ENCODE results near the gene EDN1.
A peak's percentile ranks its signal among the peaks of the same experiment; 100 is the strongest.

The EDN1 gene

DNA sequence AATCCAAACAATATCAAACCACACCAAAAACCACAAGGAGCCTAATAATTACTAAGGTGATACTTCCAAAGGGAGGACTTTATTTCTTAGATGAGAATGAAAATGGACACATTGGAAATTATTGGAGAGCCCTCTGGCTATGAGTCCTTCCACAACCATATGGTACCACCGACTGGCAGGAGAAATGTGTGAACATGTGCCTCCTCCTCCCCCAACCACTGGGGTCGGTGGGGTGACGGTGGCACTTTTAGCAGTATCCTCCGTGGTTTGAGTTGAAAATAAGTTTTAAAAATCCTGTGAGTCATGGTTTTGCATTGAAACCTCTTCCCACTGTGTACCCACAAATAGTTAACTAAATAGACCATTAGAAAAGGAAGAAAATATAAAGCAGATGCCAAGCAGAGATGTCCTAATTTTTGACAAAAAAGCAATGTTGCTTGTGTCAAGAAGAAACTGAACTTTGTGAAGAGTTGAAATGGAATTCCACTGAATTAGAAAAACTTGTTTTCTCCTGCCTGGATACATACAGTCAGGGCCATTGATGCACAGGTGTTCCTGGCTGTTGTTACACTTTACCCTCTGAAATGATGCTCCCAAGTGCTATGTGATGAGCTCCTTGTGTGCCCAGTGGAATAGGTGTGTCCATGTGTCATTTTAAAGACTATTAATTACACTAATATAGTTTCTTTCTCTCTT, 3.2 kb downstream of the EDN1 start:
- no peak for DNase-seq (ENCODE audit: insufficient read length, low spot score)
- no peak for FAIRE-seq

GRCh38 chr6:12293931-12294807, 4.0 kb downstream of the EDN1 start:
- DNase-seq (ENCODE audit: insufficient read length, low spot score) (no peak), FAIRE-seq (no peak)

DNA sequence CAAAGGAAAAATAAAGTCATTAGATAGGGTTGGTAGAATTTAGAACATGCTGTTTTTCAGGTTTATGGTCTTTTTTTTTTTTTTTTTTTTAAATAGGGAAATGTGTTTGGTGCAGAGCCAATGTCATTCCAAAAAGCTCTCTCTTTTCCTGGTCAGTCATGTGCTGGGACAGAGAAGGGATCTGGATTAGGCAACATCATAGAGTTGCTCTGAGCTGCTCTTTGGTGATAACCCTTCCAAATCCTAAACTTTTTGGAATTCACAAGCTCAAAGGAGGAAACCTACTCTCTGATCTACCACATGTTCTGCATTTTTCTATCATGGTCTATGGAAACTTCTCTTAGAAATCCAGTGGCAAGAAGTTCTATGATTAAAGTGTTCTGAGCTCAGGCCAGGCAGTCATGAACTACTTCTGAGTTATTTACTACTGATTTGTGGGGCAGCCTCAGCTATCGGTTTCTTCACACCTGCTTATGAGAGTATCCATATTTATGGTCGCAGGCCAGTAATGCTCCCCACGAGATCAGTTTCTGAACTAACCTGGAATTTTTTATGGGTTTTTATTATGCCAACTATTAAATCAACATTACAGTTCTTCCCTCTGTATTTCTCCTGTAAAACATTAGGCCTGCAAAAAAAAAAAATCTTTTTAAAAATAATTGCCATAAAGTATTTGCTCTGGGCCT, 4.8 kb downstream of the EDN1 start:
- FAIRE-seq (no peak), DNase-seq (ENCODE audit: insufficient read length, low spot score) (no peak)

GRCh38 chr6:12295558-12296254, 5.5 kb downstream of the EDN1 start:
- FAIRE-seq (no peak), DNase-seq (ENCODE audit: insufficient read length, low spot score) (no peak)

GRCh38 chr6:12296255-12296573, 6.1 kb downstream of the EDN1 start:
- no peak for DNase-seq (ENCODE audit: insufficient read length, low spot score)
- FAIRE-seq: no peak

- no peak for DNase-seq (ENCODE audit: insufficient read length, low spot score)
- FAIRE-seq: no peak
These were observed 6.4 kb downstream of the EDN1 start for GRCh38 chr6:12296604-12297003.

DNA sequence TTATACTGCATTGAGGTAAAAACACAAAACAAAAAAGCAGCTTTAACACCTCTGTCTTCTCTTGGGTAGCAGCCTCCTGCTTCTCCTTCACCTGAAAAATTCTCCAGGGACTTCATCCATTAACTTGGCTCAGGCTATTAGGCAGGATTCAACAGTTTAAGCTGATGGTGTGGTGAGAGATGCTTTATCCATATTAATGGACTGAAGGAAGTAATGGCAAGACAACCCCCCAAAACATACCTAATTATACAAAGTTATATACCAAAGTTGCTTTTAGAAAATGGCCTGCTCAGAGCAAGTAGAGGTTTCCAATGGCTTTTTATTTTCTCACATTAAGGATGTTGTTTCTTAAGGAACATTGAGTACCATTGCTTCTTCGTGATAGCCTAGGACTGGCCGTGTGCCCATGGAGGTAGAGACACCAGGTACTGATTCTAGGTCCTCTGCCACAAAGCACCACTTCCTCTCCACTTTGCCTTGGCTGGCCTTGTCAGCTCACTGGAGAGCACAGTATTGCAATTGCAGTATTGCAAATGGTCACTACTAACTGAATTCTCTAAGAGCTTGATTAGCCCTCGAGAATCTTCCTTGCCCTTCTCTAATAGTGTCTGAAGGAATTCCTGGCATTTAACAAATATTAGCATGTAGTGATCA, 7.3 kb downstream of the EDN1 start:
- FAIRE-seq: no peak
- no peak for DNase-seq (ENCODE audit: insufficient read length, low spot score)

- no peak for FAIRE-seq
- DNase-seq (ENCODE audit: insufficient read length, low spot score): no peak
These were observed 8.1 kb downstream of the EDN1 start for GRCh38 chr6:12298017-12298978.

DNA sequence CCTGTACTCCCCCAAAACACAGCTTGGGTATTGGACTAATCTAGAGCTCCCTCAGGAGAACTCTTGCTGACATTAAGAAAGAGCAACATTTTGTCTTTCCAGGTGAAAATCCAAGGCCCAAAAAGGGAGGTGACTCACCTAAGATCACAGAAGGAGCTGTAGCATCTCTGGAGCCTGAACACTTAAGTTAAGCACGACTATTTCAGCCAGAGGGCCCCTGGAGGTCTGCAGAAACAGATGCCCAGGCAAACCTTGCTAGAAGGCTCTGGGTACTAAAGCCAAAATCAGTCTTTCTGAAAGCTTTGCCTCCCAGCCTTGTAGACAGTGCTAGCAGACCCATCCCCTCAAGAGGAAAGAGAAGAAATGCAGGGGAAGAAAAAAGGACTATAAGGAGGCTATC, 8.8 kb downstream of the EDN1 start:
- DNase-seq (ENCODE audit: insufficient read length, low spot score): no peak
- no peak for FAIRE-seq

DNA sequence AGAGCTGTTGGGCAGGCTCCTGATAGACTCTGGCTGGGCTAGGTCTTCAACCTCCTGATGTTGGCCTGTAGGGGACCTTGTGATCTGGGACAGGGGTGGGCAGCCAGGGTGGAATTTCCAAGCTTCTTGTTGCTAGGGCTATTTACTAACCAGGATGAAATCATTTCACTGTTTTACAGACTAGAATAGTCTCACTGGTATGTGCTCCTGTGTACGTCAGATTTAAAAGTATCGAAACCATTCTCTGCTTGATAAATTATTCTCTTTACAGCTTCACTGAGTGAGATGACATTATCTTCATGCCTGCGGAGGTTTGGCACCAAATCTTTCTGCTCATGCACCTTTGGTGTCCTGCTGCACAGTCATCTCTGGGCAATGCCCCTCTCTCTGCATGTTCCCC, 10.9 kb downstream of the EDN1 start:
- DNase-seq (ENCODE audit: insufficient read length, low spot score) (no peak), FAIRE-seq (no peak)

DNA sequence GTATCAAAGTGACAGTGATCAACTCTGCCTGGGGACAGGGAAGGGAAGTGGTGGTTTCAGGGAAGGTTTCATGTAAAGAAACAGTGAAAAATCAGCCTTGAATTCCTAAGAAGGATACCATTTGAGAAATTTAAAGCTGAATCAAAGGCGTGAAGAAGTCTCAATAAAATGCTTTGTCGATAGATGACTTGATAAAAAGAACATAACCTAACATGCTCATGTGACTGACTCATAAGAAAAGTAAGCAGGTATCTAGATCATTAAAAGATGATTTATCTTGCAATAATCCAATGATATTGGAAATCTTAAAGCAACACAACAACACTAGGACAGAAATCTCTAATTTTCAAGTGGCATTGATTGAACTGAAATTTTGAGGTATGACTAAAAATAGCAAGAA, 14.3 kb downstream of the EDN1 start:
- FAIRE-seq (no peak), DNase-seq (ENCODE audit: insufficient read length, low spot score) (no peak)

GRCh38 chr6:12309070-12309469, 18.9 kb downstream of the EDN1 start:
- FAIRE-seq (no peak), DNase-seq (ENCODE audit: insufficient read length, low spot score) (no peak)

DNA sequence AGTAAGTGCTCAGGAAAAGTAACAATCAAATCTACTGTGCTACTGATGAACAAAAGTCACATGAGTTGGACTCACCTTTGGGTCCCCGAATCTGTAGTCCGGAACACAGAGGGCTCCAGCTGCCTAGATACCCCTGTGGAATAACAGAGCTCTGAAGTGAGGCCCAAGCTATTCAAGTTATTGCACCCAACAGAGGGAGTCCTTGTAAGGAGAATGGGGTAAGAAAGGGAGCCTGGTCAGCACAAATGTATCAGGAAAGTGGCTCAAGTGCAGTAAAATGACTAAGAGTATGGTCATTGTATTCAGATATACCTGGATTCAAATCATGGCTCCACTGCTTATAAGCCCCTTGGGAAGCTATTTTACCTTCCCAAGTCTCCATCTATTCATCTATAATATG, 20.9 kb downstream of the EDN1 start:
- DNase-seq (ENCODE audit: insufficient read length, low spot score) (no peak), FAIRE-seq (no peak)

DNA sequence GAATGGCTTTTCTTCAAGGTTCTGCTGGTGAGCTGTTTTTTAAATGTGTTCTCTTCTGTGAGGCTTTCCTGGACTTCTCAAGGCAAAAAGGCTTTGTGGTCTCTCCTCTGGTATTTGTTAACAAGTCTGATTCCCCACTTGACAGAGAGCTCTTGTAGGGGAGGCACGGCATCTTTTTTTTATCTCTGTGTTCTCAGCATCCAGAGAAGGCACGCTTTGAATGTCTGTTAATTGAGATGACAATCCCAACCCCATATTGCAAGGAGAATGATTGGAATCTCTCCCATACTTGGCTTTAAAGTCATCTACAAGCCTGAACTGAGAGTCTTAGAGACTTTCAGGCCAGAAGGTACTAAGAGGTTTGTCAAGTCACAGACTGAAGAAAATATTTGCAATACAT, 22.6 kb downstream of the EDN1 start:
- DNase-seq (ENCODE audit: insufficient read length, low spot score): no peak
- FAIRE-seq: no peak

DNA sequence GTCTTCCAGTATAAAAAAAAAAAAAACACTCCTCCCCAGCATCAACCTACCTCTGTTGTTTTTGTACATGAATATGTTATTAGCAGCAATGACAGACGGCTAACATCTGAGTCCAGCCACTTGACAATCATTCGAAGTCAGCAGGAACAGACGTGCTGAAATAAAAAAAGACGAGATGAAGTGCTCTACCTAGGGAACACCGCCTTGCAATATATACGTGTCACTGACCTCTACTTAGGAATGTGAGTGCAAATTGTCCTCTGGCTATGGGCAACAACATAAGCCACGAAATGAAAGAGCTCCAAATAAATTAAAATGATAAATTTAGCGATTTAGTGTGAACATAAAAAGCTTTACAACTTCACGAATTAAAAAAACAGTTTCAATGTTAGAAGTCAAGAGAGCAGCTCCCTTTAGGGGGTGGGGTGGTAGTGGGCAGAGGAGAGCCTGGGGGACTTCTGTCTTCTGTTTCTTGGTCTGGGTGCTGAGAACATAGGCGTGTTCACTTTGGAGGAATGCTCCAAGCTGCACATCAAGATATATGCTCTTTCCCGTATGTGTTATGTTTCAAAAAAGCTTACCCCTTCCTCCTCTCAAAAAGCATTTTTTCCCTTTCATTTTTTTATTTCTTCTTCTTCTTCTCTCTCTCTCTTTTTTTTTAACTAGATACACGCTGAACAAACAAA, 23.3 kb downstream of the EDN1 start:
- no peak for FAIRE-seq

DNA sequence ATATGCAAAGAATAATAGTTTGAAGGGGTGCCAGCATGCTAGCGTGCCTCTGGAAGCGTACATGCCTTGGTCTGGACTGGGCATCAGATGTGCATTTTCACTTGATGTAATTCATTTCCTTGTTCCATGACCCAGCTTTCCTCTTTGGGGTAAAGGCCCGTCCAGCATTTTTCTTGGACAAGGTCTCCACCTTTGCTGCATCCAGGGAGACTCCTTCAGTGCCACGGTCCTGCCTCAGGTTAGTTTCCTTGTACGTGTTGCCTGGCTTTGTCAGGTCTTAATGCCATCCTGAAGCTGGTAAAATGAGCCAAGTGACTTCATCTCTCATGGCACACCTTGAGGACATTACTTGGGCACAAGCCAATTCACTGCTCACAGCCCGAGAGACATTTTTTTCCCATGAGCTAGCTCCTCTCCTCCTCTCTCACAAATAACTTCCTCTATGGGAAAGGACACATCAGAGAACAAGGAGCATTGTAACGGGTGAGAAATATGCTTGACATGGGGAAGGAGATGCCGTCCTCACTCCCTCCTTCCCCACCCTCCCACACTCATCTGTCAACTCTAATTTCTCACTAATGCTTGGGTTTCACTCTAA, 23.9 kb downstream of the EDN1 start:
- DNase-seq (ENCODE audit: insufficient read length, low spot score): no peak
- FAIRE-seq: no peak

More for the DNA sequence above, 23.3 kb downstream of the EDN1 start:
- DNase-seq (ENCODE audit: insufficient read length, low spot score): no peak

DNA sequence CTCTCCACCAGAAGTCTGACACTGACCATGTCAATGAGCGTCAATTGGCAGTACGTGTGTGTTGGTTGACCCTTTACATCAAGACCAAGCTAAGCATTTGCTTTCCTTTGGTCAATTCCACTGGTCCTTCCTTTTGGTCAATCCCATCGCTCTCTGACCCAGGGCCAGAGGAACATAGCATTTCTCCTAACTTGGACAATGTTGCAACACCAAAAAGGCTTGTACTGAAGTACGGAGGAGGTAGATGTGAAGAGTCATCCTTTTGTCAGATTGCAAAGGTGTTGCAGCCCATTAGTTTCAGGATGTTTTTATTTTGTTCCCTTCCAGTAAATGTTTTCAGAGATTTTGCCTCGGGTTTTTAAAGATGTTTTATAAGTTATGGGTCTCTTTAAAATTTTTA, 24.6 kb downstream of the EDN1 start:
- FAIRE-seq (no peak), DNase-seq (ENCODE audit: insufficient read length, low spot score) (no peak)

DNA sequence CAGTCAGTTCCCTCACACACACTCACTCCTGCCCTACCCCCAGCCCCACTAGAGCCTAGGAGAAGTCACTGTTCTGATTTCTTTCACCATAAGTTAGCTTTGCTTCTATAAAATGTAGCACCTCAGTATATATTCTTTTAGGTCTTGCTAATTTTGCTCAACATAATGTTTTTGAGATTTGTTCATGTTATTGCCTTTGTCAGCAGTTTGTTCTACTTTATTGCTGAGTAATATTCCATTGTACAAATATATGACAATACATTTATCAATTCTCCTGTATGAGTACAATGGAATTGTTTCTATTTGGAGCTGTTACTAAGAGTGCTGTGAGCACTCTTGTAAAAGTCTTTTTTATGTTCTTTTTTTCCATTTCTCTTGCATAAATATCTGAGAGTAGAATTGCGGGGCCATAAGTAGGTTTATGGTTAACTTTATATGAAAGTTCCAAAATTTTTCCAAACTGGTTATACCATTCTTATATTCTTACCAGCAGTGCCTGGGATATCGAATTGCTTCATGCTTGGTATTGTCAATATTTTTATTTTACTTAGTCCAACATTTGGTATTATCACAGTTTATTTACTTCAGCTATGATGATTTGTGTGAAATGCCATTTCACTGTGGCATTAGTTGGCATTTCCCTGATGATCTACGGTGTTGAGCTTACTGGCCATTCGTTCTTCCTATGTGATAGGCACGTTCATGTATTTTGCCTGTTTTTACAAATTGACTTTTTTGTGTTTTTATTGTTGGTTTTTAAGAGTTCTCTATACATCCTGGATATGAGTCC, 25.3 kb downstream of the EDN1 start:
- DNase-seq (ENCODE audit: insufficient read length, low spot score) (no peak), FAIRE-seq (peak; percentile 21)

Data from GM19239 (cell line).